Bronchial epithelial cell (primary cell): ENCODE results near the gene PTGFRN. TPM values are rescaled to one million over a fixed set of nuclear protein-coding genes. Genes with fewer than 3 reads are reported as not detected.
A peak's percentile ranks its signal among the peaks of the same experiment; 100 is the strongest.

Experiments
- DNase-seq: peaks from one replicate; pipeline ENCODE4 v3.0.0-alpha.2; 2010; ENCODE audit warnings: low read depth
- FAIRE-seq: peaks from 2 replicates; lab custom pipeline; 2011; peaks lifted over from hg19 to GRCh38; lab: Jason Lieb, UNC
- H3K27me3 ChIP-seq: 2 replicates; pipeline ENCODE4 v1.5.1; 2011; ENCODE audit warnings: low read length; ENCODE audit not compliant: control insufficient read depth, insufficient read depth
- H3K36me3 ChIP-seq: 2 replicates; pipeline ENCODE4 v1.5.1; 2011; ENCODE audit warnings: low read length; ENCODE audit not compliant: control insufficient read depth, insufficient read depth
- H3K4me3 ChIP-seq: 2 replicates; pipeline ENCODE4 v1.5.1; 2011; ENCODE audit warnings: mild to moderate bottlenecking, low read depth, low read length, control low read depth
- CTCF ChIP-seq: IDR thresholded peaks from 2 replicates; pipeline ENCODE4 v1.5.1; 2011; ENCODE audit warnings: mild to moderate bottlenecking, moderate library complexity, low read length, control low read depth, inconsistent platforms; ENCODE audit not compliant: insufficient read depth, severe bottlenecking
- total RNA-seq: library from RNA; depleted of rRNA; stranded (reverse); fragments of >200 nt; gene quantifications from 2 replicates; pipeline ENCODE4 v1.2.1, GENCODE V29; 2014

PTGFRN gene
- total RNA-seq, 1 donor from 2014 or later, result 89.2 TPM

DNA sequence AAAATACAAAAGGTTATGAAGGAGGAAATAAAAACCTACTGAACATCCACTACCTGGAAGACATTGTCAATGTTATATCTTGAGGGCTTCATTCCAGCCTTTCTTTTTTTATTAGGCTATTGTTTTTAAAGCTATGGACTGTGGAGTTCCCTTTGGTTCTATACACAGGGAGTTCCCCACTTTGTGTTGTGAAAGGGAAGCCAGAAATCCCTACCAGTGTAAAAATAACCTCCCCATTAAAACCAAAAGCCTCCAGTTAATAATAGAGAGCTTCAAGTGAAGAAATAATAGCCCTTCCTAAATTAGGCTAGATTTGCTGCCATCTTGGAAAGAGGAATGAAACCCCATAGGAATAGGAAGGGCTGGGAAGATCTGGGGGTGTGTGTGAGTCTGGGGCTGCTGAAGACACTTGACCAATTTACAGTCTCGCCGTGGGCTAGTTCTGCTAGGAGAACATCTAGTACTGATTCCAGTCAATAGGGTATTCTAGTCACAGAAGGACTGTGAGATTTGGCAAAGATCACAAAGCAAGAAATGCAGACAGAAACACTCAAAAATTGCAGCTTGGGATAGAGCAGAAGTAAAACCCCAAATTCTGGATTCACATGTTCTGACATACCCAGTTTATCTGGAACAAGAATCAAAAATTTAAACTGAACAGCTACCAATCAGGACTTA is 32.4 kb upstream of the PTGFRN start:
- Histone ChIP-seq H3K27me3 (no peaks in the 10 kb centered on the region), H3K36me3 (no peaks in the 10 kb centered on the region), H3K4me3 (no peak overlapping the region)
- TF ChIP-seq CTCF, result no peak
- FAIRE-seq (no peak), DNase-seq (no peak)

- DNase-seq (peak; percentile 97), FAIRE-seq (no peak)
- Histone ChIP-seq H3K27me3 (no peaks in the 10 kb centered on the region), H3K4me3 (peak overlapping the region; percentile 22), H3K36me3 (no peaks in the 10 kb centered on the region)
- peak; percentile 26 for TF ChIP-seq CTCF
These were observed 30.8 kb upstream of the PTGFRN start for GRCh38 chr1:116878804-116879477.

- no peaks in the 10 kb centered on the region for H3K27me3 ChIP-seq
- H3K4me3 ChIP-seq, result no peak overlapping the region
- DNase-seq, result no peak
- FAIRE-seq, result no peak
- no peaks in the 10 kb centered on the region for H3K36me3 ChIP-seq
- no peak for TF ChIP-seq CTCF
These were observed 30.1 kb upstream of the PTGFRN start for GRCh38 chr1:116879478-116880133.

- DNase-seq, result no peak
- Histone ChIP-seq H3K27me3 (no peaks in the 10 kb centered on the region), H3K36me3 (no peaks in the 10 kb centered on the region), H3K4me3 (no peak overlapping the region)
- no peak for TF ChIP-seq CTCF
- no peak for FAIRE-seq
These were observed 28.8 kb upstream of the PTGFRN start for GRCh38 chr1:116880917-116881316.

DNA sequence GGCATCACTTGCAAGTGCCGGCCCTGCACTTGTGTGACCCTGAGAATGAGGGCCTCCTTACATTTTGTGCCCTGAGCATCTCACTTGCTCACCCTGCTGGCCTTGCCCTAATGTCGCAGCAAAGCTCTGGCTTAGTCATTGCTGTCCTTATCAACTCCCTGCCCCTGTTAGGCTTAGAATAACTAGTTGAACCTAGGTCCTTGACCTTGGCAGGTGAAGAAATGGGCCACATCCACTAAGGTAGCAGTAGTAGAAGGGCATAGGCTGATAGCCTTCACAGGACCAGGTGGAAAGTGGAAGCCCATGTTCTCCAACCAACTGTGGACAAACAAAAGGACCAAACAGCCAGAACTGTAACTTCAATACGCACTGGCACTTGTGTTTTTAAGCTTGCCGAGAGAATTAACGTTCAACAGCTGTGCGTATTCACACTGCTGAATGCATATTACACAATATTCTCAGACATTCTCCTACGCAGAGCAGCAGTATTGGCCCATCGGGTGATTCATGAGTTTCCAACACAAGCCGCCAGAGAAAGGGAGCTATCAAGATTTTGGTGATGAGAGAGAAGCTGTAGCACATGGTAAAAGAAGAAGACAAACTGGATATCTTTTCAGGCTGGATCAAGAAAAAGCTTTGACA is 27.7 kb upstream of the PTGFRN start:
- DNase-seq, result peak; percentile 78
- peak; percentile 45 for TF ChIP-seq CTCF
- H3K4me3 ChIP-seq, result no peak overlapping the region
- H3K36me3 ChIP-seq, result no peaks in the 10 kb centered on the region
- FAIRE-seq, result no peak
- no peaks in the 10 kb centered on the region for H3K27me3 ChIP-seq
